HL-60 (cell line): Measurements from ENCODE around the gene SUN2.
A peak's percentile ranks its signal among the peaks of the same experiment; 100 is the strongest.

Experiments
- DNase-seq, 2 experiments: peaks; one replicate each; pipeline ENCODE4 v3.0.0-alpha.2; 2010 to 2020; ENCODE audit warnings: low read depth in 1 of 2, low spot score in 1 of 2
- H3K27ac ChIP-seq: fragments of 250-450 bp; sonication (Bioruptor Pico); replicated peaks from 2 replicates; pipeline ENCODE4 v1.5.1; 2020; ENCODE audit warnings: mild to moderate bottlenecking, moderate library complexity
- H3K27me3 ChIP-seq: fragments of 250-450 bp; sonication (Bioruptor Pico); 2 replicates; pipeline ENCODE4 v1.5.1; 2021; ENCODE audit warnings: mild to moderate bottlenecking, moderate library complexity; ENCODE audit not compliant: insufficient read depth, poor library complexity, severe bottlenecking
- H3K4me3 ChIP-seq: replicated peaks from 2 replicates; pipeline ENCODE4 v1.5.1; 2011; ENCODE audit warnings: mild to moderate bottlenecking, control low read depth, low read length; ENCODE audit not compliant: insufficient read depth
- GABPA ChIP-seq: IDR thresholded peaks from 2 replicates; pipeline ENCODE4 v1.6.1; 2012; ENCODE audit warnings: low read depth
- POLR2AphosphoS5 ChIP-seq: IDR thresholded peaks from 2 replicates; pipeline ENCODE4 v1.6.1; 2012; ENCODE audit warnings: low read depth
- SPI1 ChIP-seq: IDR thresholded peaks from 2 replicates; pipeline ENCODE4 v1.6.1; 2012; ENCODE audit warnings: low read depth, mild to moderate bottlenecking, borderline replicate concordance
- TF ChIP-seq, protein P1 (sequence below): IDR thresholded peaks from 2 replicates; pipeline ENCODE4 v1.6.1; 2012; ENCODE audit warnings: low read depth; ENCODE audit not compliant: insufficient replicate concordance
- TF ChIP-seq, protein P2 (sequence below): IDR thresholded peaks from one replicate; pipeline ENCODE4 v1.5.1; 2011; ENCODE audit warnings: low read length, control low read depth, inconsistent platforms; ENCODE audit not compliant: insufficient read depth

Gene SUN2

DNA sequence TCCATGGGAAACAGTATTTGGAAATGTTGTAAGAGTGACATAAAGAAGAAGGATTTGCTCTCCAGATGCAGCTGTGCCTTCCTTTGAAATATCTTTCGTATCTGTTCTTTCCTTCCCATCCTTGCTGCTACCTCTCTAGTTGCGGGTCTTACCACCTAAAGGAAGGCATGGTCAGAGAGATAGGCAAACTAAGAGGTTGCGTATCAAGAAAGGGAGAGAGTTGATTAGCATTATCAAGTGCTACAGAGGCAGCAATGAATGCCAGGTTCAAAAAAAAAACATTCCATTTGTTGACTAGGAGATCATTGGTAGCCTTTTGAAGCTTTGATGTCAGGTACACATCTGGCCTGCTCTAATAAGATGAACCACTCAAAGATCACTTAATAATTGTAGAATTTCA lies 45.4 kb downstream of the SUN2 start:
- Histone ChIP-seq H3K27ac (no peak overlapping the region), H3K4me3 (no peak overlapping the region), H3K27me3 (no peaks in the 10 kb centered on the region)
- DNase-seq = no peak
- TF ChIP-seq SPI1 (no peak), POLR2AphosphoS5 (no peak), GABPA (no peak)
- TF ChIP-seq, protein P1, sequence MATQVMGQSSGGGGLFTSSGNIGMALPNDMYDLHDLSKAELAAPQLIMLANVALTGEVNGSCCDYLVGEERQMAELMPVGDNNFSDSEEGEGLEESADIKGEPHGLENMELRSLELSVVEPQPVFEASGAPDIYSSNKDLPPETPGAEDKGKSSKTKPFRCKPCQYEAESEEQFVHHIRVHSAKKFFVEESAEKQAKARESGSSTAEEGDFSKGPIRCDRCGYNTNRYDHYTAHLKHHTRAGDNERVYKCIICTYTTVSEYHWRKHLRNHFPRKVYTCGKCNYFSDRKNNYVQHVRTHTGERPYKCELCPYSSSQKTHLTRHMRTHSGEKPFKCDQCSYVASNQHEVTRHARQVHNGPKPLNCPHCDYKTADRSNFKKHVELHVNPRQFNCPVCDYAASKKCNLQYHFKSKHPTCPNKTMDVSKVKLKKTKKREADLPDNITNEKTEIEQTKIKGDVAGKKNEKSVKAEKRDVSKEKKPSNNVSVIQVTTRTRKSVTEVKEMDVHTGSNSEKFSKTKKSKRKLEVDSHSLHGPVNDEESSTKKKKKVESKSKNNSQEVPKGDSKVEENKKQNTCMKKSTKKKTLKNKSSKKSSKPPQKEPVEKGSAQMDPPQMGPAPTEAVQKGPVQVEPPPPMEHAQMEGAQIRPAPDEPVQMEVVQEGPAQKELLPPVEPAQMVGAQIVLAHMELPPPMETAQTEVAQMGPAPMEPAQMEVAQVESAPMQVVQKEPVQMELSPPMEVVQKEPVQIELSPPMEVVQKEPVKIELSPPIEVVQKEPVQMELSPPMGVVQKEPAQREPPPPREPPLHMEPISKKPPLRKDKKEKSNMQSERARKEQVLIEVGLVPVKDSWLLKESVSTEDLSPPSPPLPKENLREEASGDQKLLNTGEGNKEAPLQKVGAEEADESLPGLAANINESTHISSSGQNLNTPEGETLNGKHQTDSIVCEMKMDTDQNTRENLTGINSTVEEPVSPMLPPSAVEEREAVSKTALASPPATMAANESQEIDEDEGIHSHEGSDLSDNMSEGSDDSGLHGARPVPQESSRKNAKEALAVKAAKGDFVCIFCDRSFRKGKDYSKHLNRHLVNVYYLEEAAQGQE = no peak
- TF ChIP-seq, protein P2, sequence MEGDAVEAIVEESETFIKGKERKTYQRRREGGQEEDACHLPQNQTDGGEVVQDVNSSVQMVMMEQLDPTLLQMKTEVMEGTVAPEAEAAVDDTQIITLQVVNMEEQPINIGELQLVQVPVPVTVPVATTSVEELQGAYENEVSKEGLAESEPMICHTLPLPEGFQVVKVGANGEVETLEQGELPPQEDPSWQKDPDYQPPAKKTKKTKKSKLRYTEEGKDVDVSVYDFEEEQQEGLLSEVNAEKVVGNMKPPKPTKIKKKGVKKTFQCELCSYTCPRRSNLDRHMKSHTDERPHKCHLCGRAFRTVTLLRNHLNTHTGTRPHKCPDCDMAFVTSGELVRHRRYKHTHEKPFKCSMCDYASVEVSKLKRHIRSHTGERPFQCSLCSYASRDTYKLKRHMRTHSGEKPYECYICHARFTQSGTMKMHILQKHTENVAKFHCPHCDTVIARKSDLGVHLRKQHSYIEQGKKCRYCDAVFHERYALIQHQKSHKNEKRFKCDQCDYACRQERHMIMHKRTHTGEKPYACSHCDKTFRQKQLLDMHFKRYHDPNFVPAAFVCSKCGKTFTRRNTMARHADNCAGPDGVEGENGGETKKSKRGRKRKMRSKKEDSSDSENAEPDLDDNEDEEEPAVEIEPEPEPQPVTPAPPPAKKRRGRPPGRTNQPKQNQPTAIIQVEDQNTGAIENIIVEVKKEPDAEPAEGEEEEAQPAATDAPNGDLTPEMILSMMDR = no peak

DNA sequence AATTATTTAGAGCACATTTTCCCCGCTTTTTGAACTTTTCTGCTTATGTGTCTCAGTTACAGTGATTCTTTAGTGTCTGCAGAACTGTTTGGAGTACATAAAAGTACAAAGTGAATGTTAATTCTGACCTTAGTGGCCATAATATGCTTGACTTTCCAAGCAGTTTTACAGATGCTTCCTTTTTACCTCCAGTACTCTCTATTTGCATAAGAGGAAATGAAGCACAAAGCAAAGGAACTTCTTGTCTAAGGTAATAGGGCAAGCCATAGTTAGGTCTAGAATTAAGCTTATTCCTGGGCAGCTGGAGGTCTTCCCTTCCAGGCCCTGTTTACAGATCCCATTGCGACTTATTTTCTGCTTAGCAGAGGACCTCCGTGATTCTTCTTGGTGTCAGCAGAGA lies 46.5 kb downstream of the SUN2 start:
- Histone ChIP-seq H3K27ac (no peak overlapping the region), H3K4me3 (no peak overlapping the region), H3K27me3 (no peaks in the 10 kb centered on the region)
- TF ChIP-seq SPI1 = peak; percentile 11; the same call in 1 of the 2 replicates
- TF ChIP-seq, protein P2 = no peak
- DNase-seq = no peak

DNA sequence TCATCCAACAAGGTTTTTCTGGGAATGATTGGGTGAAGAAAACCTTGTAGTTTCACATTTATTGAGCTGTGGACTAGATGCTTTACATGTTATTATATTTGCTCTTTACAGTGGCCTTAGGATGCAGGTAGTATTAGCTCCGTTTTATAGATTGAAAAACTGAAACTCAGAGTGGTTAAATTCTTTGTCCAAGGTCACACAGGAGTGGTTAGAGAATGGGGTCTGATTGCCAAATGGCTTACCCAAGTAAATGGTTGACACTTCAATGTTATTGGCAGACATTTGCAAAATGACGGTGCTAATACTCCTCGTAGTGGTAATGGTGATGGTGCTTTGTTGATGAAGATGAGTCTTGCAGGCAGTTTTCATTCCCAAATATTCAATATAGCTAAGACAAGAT lies 47.8 kb downstream of the SUN2 start:
- peak overlapping the region; percentile 17; the same call in 1 of the 2 replicates for H3K27ac ChIP-seq
- TF ChIP-seq POLR2AphosphoS5 (no peak), GABPA (no peak)
- TF ChIP-seq, protein P2 = no peak
- TF ChIP-seq, protein P1 = no peak
- H3K4me3 ChIP-seq = no peak overlapping the region
- H3K27me3 ChIP-seq = no peaks in the 10 kb centered on the region
- DNase-seq = no peak

DNA sequence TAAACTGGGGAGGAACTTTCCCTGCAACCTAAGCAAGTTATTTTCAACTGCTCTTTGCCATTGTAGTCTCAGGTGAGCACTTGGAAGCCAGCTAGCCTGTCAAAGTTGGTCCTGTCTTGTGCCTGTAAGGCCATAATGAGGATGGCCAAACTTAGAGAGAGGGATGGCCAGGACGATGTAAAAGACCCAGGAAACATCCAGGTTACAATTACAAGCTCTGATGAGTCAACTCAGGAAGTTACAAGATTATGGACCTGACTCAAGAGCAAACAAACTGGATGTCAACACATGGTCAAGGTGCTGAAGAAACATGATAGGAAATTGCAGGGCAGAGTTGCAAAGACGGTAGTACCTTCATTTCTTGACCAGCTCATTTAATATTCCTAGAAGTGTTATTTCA lies 48.5 kb downstream of the SUN2 start:
- H3K27ac ChIP-seq = peak overlapping the region; percentile 88
- H3K4me3 ChIP-seq = peak overlapping the region; percentile 88
- DNase-seq = peak in 1 of 2 experiments; percentile 66
- H3K27me3 ChIP-seq = no peaks in the 10 kb centered on the region
- 0 out of 2 replicates have a peak, but pooled peaks have one; percentile 28 for TF ChIP-seq POLR2AphosphoS5
- TF ChIP-seq SPI1 = no peak
- no peak for TF ChIP-seq GABPA
- TF ChIP-seq, protein P1 = no peak
